HEK293T (cell line): ENCODE data around the gene MAP3K1.

ENCODE experiments used
- CTCF ChIA-PET: fragments of 350-600 bp; formaldehyde crosslinking; extraction: SDS; loops from one replicate; lab custom pipeline; 2021; ENCODE audit warnings: antibody characterized with exemption, inconsistent platforms; lab: Yijun Ruan, JAX
- POLR2A ChIA-PET: fragments of 350-600 bp; formaldehyde crosslinking; extraction: SDS; loops from one replicate; lab custom pipeline; 2020; ENCODE audit warnings: antibody characterized with exemption, inconsistent platforms; lab: Yijun Ruan, JAX
- DNase-seq: peaks from one replicate; pipeline ENCODE4 v3.0.0; 2012; ENCODE audit warnings: mixed read lengths; ENCODE audit errors: extremely low spot score
- ARNT ChIP-seq: fragments of 450-650 bp; IDR thresholded peaks from 2 replicates; pipeline ENCODE4 v1.6.1; 2017; ENCODE audit warnings: mild to moderate bottlenecking
- BHLHE40 ChIP-seq: fragments of 450-650 bp; IDR thresholded peaks from 2 replicates; pipeline ENCODE4 v1.6.1; 2016; ENCODE audit warnings: mild to moderate bottlenecking, moderate library complexity, borderline replicate concordance
- CTBP1 ChIP-seq: fragments of 450-650 bp; IDR thresholded peaks from 2 replicates; pipeline ENCODE4 v1.6.1; 2016; ENCODE audit warnings: borderline replicate concordance
- ELF4 ChIP-seq: fragments of 450-650 bp; IDR thresholded peaks from 2 replicates; pipeline ENCODE4 v1.6.1; 2017; ENCODE audit warnings: antibody characterized with exemption
- FOXA1 ChIP-seq: fragments of 450-650 bp; IDR thresholded peaks from 2 replicates; pipeline ENCODE4 v1.6.1; 2016; ENCODE audit warnings: mild to moderate bottlenecking
- FOXK2 ChIP-seq: fragments of 450-650 bp; IDR thresholded peaks from 2 replicates; pipeline ENCODE4 v1.6.1; 2016; ENCODE audit warnings: mild to moderate bottlenecking
- FOXM1 ChIP-seq: fragments of 450-650 bp; IDR thresholded peaks from 2 replicates; pipeline ENCODE4 v1.6.1; 2017; ENCODE audit warnings: mild to moderate bottlenecking, borderline replicate concordance
- HDGF ChIP-seq: fragments of 450-650 bp; IDR thresholded peaks from 2 replicates; pipeline ENCODE4 v1.6.1; 2017; ENCODE audit warnings: antibody characterized with exemption, borderline replicate concordance
- L3MBTL2 ChIP-seq: fragments of 450-650 bp; conservative IDR thresholded peaks from 2 replicates; pipeline ENCODE4 v1.6.1; 2016; ENCODE audit warnings: mild to moderate bottlenecking
- LEF1 ChIP-seq: fragments of 450-650 bp; IDR thresholded peaks from 2 replicates; pipeline ENCODE4 v1.6.1; 2017; ENCODE audit warnings: mild to moderate bottlenecking, borderline replicate concordance
- NFRKB ChIP-seq: fragments of 450-650 bp; IDR thresholded peaks from 2 replicates; pipeline ENCODE4 v1.6.1; 2016; ENCODE audit warnings: mild to moderate bottlenecking, moderate library complexity
- SP1 ChIP-seq: fragments of 450-650 bp; IDR thresholded peaks from 2 replicates; pipeline ENCODE4 v1.6.1; 2017
- SUZ12 ChIP-seq: fragments of 450-650 bp; IDR thresholded peaks from 2 replicates; pipeline ENCODE4 v1.6.1; 2016; ENCODE audit warnings: mild to moderate bottlenecking
- TARDBP ChIP-seq: fragments of 450-650 bp; IDR thresholded peaks from 2 replicates; pipeline ENCODE4 v1.6.1; 2016
- ZNF384 ChIP-seq: fragments of 450-650 bp; IDR thresholded peaks from 2 replicates; pipeline ENCODE4 v1.6.1; 2016
- TF ChIP-seq, protein P1 (sequence below): fragments of 450-650 bp; IDR thresholded peaks from 2 replicates; pipeline ENCODE4 v1.6.1; 2016

Gene MAP3K1

DNA sequence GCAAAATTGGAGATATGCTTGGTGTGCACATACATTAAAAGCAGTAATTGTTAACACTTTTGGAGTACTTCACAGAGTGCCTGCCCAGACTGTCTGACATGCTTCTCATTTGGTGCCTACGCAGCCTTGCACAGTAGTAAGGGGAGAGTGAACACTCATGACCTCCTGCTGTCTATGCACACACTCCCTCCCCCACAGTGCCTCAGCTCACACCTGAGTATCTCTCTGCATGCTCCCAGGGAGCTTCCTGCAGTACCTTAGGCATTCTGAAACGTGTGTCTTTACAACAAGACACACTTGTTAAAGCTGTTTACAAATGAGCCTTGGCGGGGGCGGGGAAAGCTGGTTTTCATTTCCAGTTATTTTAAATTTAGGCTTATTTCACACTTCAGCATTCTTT lies 18.0 kb downstream of the MAP3K1 start:
- CTCF ChIA-PET: interaction anchor here (2.1 kb wide), 1 partner anchor 563 kb away, joined by 6 read pairs; no protein-coding TSS in a partner anchor
- TF ChIP-seq HDGF (no peak), LEF1 (no peak), BHLHE40 (no peak), TARDBP (no peak), SUZ12 (no peak), FOXA1 (no peak), FOXK2 (no peak), NFRKB (no peak), L3MBTL2 (no peak), ZNF384 (no peak)

DNA sequence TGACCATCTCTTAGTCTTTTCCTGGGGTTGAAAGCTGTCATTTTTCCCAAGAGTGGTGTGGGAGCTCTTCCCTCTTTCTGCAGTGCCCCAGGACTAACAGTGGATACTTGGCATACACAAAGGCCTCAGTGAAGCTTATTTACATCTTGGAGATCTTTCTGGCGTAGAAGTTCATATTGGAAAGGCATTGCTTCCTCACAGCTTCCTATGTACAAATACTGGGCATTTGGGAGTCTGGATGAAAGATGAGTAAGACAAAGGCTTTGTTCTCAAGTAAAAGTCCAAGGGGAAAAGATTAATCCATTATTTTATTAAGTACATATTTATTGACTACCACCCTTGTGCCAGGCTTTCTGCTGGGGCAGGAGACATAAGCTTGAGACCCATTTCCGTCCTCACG lies 22.0 kb downstream of the MAP3K1 start:
- no peak for TF ChIP-seq ZNF384
- TF ChIP-seq FOXK2: no peak
- no peak for TF ChIP-seq ELF4
- CTCF ChIA-PET: interaction anchor here (1.3 to 2.8 kb wide), 3 partner anchors 11 to 573 kb away, joined by 6 to 38 read pairs (median 12); no protein-coding TSS in a partner anchor
- no peak for DNase-seq
- POLR2A ChIA-PET: no interaction called here

More for the DNA sequence above, 18.0 kb downstream of the MAP3K1 start:
- no peak for DNase-seq
- POLR2A ChIA-PET: no interaction called here

DNA sequence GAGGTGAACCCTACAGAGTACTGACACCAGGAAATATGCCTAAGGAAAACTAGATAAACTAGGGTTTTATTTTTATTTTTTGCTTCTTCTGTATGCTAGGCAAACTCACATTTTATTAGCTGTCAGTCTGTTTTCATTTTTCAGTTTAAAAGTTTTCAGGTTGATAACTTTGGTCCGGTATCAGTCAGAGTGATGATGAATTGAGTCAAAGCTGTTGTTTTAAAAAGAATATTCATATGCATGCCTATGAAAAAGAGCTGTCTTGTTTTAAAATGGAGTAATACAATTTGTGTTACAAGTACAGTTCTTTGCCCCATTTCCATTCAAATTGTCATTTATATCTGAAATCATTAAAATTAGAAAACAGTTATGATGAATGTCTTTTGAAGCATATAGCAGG lies 22.6 kb downstream of the MAP3K1 start:
- ChIA-PET POLR2A (no interaction called here), CTCF (interaction anchor here (0.6 to 2.8 kb wide), 8 partner anchors 11 to 596 kb away, joined by 3 to 38 read pairs (median 4); no protein-coding TSS in a partner anchor)
- no peak for TF ChIP-seq CTBP1
- TF ChIP-seq ELF4: no peak
- TF ChIP-seq SUZ12: no peak
- no peak for TF ChIP-seq HDGF
- no peak for TF ChIP-seq SP1
- no peak for TF ChIP-seq LEF1
- TF ChIP-seq NFRKB: no peak
- TF ChIP-seq, protein P1, sequence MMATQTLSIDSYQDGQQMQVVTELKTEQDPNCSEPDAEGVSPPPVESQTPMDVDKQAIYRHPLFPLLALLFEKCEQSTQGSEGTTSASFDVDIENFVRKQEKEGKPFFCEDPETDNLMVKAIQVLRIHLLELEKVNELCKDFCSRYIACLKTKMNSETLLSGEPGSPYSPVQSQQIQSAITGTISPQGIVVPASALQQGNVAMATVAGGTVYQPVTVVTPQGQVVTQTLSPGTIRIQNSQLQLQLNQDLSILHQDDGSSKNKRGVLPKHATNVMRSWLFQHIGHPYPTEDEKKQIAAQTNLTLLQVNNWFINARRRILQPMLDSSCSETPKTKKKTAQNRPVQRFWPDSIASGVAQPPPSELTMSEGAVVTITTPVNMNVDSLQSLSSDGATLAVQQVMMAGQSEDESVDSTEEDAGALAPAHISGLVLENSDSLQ: no peak
- no peak for DNase-seq

DNA sequence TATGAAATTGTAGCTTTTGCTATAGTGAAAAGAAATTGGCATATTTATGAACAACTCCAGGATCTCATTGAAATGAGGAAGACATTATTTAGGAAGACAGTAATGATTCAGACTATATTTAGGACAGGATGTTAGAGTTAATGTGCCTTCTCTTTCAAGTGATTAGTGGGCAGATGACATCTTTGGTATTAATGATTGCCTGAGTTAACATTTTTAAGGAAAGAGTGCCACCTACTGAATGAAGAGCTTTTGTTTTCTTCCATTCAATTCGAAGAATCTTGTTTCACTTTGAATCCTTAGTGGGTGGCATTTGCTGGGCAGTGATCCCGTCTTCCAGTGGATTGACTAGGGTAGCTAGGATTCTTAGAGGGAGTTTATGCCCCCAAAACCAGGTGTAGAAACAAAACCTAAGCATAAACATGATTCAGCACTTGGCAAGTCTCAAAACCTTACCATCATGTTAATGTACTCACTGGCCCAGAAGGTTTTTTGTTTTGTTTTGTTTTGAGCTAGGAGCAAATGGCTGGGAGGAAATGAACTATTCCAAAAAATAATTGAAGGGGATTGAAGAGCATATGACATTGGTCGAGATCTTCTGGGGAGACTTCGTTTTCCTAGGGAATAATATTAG lies 23.2 kb downstream of the MAP3K1 start:
- no peak for TF ChIP-seq ZNF384
- TF ChIP-seq, protein P1: peak; percentile 65
- no peak for DNase-seq
- POLR2A ChIA-PET: no interaction called here
- CTCF ChIA-PET: interaction anchor here (0.6 to 2.8 kb wide), 11 partner anchors 12 to 596 kb away, joined by 3 to 38 read pairs (median 4); no protein-coding TSS in a partner anchor

DNA sequence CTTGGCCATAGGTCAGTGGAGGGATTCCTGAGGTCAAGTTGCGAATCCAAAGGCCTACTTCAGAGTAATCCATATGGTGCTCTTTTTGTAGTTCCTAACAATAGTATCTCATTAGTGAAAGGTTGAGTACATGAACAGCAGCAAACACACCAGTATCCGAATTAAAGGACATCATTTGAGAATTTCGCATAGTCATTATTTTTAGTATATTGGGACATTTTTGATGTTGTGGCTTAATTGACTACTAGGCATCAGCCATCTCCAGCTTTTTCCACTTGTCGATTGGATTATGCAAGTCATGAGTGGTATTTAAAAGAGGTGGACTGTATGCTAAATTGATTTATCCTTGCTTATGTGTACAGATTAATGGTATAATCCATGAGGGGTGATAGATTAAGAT lies 23.7 kb downstream of the MAP3K1 start:
- ChIA-PET CTCF (interaction anchor here (0.6 to 2.8 kb wide), 7 partner anchors 13 to 574 kb away, joined by 3 to 38 read pairs (median 4); no protein-coding TSS in a partner anchor), POLR2A (no interaction called here)
- no peak for TF ChIP-seq SUZ12
- no peak for TF ChIP-seq HDGF
- no peak for TF ChIP-seq ARNT
- TF ChIP-seq FOXK2: no peak
- no peak for TF ChIP-seq FOXA1
- no peak for TF ChIP-seq LEF1
- no peak for TF ChIP-seq ELF4
- no peak for TF ChIP-seq SP1
- no peak for TF ChIP-seq ZNF384
- no peak for TF ChIP-seq CTBP1
- no peak for TF ChIP-seq TARDBP
- no peak for TF ChIP-seq NFRKB
- DNase-seq: no peak

DNA sequence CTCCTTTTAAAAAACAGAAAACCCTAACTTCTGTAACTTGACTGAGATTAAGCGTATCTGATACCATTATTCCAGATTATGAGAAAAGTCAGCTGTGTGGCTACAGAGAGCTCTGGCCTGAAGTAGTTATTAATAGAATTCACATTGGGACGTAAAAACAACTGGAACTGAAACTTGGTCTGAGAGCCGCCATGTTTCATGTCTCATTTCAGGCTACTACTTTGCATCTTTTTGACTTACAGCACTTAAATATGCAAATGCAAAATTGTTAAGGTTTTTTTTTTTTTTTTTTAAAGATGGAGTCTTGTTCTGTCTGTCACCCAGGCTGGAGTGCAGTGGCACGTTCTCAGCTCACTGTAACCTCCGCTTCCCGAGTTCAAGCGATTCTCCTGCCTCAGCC lies 25.2 kb downstream of the MAP3K1 start:
- DNase-seq: no peak
- CTCF ChIA-PET: interaction anchor here (0.6 kb wide), 1 partner anchor 837 kb away, joined by 3 read pairs; no protein-coding TSS in a partner anchor
- POLR2A ChIA-PET: no interaction called here
- no peak for TF ChIP-seq NFRKB
- no peak for TF ChIP-seq L3MBTL2
- TF ChIP-seq FOXK2: no peak
- TF ChIP-seq, protein P1: no peak
- TF ChIP-seq LEF1: no peak
- no peak for TF ChIP-seq FOXA1
- no peak for TF ChIP-seq HDGF
- no peak for TF ChIP-seq ARNT
- no peak for TF ChIP-seq FOXM1
- TF ChIP-seq TARDBP: no peak
- no peak for TF ChIP-seq SP1
- no peak for TF ChIP-seq CTBP1

DNA sequence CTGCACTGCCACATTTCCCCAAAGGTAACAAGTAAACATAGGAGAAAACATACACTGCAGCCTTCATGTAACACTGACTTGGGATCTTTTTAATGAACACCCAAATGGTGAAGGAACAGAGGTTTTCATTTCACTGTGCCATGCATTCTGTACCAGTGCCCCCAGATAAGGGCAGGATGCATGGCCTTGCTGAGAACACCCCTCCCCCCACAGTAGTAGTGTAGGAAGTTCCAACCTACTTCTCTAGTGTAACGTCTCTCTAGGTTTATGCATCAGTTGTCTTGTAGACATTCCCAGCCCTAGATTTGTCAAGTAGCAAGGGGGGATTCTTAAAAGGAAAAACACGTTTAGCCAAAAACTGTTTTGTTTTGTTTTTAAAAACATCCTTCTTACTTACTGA lies 29.9 kb downstream of the MAP3K1 start:
- POLR2A ChIA-PET: no interaction called here
- TF ChIP-seq ZNF384 (no peak), BHLHE40 (no peak), SP1 (no peak), NFRKB (no peak), FOXM1 (no peak), HDGF (no peak), LEF1 (no peak), CTBP1 (no peak), FOXK2 (no peak), SUZ12 (no peak), ARNT (no peak), ELF4 (no peak), TARDBP (no peak), FOXA1 (no peak)
- CTCF ChIA-PET: no interaction called here
- no peak for DNase-seq
